ENCODE results near the gene ATP6V1F. TPM values are rescaled to one million over a fixed set of nuclear protein-coding genes. Genes with fewer than 3 reads are reported as not detected.

The ATP6V1F gene
- total RNA-seq, 1 donor from 2014 or later: 61.4 TPM

GRCh38 chr7:128900237-128900636 is 37.6 kb downstream of the ATP6V1F start:
- TF ChIP-seq CTCF (IDR thresholded peaks at IDR 0.05): no peak
- TF ChIP-seq EZH2 (IDR thresholded peaks at IDR 0.05): no peak
- TF ChIP-seq EZH2phosphoT487 (IDR thresholded peaks at IDR 0.05): no peak

GRCh38 chr7:128902761-128903585 is 40.3 kb downstream of the ATP6V1F start:
- no peak overlapping the region for H3K4me3 ChIP-seq
- Mint-ChIP-seq H3K4me3 (no peak overlapping the region), H3K4me1 (peaks cover 3% of the 10 kb centered on the region), H3K36me3 (no peaks in the 10 kb centered on the region), H3K27me3 (ENCODE audit: insufficient read depth, low read depth) (peaks cover 4% of the 10 kb centered on the region), H3K9me3 (peaks cover 7% of the 10 kb centered on the region), H3K27ac (no peak overlapping the region)
- no peak overlapping the region for H3K27ac ChIP-seq
- no peaks in the 10 kb centered on the region for H4K20me1 ChIP-seq (ENCODE audit: low read depth)
- no peak for TF ChIP-seq CTCF (IDR thresholded peaks at IDR 0.05)
- TF ChIP-seq EZH2 (IDR thresholded peaks at IDR 0.05): no peak
- TF ChIP-seq EZH2phosphoT487 (IDR thresholded peaks at IDR 0.05): no peak
- peaks cover 4% of the 10 kb centered on the region for H3K9me3 ChIP-seq (ENCODE audit: low read depth)
- H3F3A ChIP-seq (ENCODE audit: low read depth): no peaks in the 10 kb centered on the region
- no peak overlapping the region for H3K9ac ChIP-seq
- no peaks in the 10 kb centered on the region for H3K4me1 ChIP-seq
- H3K27me3 ChIP-seq: no peaks in the 10 kb centered on the region
- H2AFZ ChIP-seq (replicated peaks): no peak overlapping the region
- no peak overlapping the region for H3K4me2 ChIP-seq
- DNase-seq (ENCODE audit: low spot score): no peak
- H3K79me2 ChIP-seq (ENCODE audit: low read depth): no peaks in the 10 kb centered on the region
- H3K36me3 ChIP-seq: no peaks in the 10 kb centered on the region

More at GRCh38 chr7:128900237-128900636, 37.6 kb downstream of the ATP6V1F start:
- no peaks in the 10 kb centered on the region for H3K36me3 Mint-ChIP-seq
- no peaks in the 10 kb centered on the region for H3K36me3 ChIP-seq
- H3K27ac ChIP-seq: no peak overlapping the region
- H3F3A ChIP-seq (ENCODE audit: low read depth): no peaks in the 10 kb centered on the region
- no peak overlapping the region for H2AFZ ChIP-seq (replicated peaks)
- H3K4me2 ChIP-seq: no peak overlapping the region
- H3K27me3 ChIP-seq: no peaks in the 10 kb centered on the region
- no peak overlapping the region for H3K4me3 ChIP-seq
- no peaks in the 10 kb centered on the region for H3K4me1 ChIP-seq
- H3K79me2 ChIP-seq (ENCODE audit: low read depth): no peaks in the 10 kb centered on the region
- peaks cover 2% of the 10 kb centered on the region for H3K27me3 Mint-ChIP-seq (ENCODE audit: insufficient read depth, low read depth)
- no peak overlapping the region for H3K27ac Mint-ChIP-seq
- H3K4me3 Mint-ChIP-seq: no peak overlapping the region
- H3K9ac ChIP-seq: no peak overlapping the region
- no peak for DNase-seq (ENCODE audit: low spot score)
- H3K9me3 Mint-ChIP-seq: peaks cover 7% of the 10 kb centered on the region
- H3K4me1 Mint-ChIP-seq: no peaks in the 10 kb centered on the region
- H4K20me1 ChIP-seq (ENCODE audit: low read depth): no peaks in the 10 kb centered on the region
- peaks cover 4% of the 10 kb centered on the region for H3K9me3 ChIP-seq (ENCODE audit: low read depth)

- H4K20me1 ChIP-seq (ENCODE audit: low read depth): no peaks in the 10 kb centered on the region
- no peak overlapping the region for H2AFZ ChIP-seq (replicated peaks)
- H3K4me3 ChIP-seq: no peak overlapping the region
- Mint-ChIP-seq H3K36me3 (no peaks in the 10 kb centered on the region), H3K27me3 (ENCODE audit: insufficient read depth, low read depth) (peaks cover 8% of the 10 kb centered on the region), H3K4me3 (no peak overlapping the region), H3K4me1 (peaks cover 10% of the 10 kb centered on the region), H3K27ac (no peak overlapping the region), H3K9me3 (peaks cover 5% of the 10 kb centered on the region)
- H3F3A ChIP-seq (ENCODE audit: low read depth): peaks cover 1% of the 10 kb centered on the region
- no peaks in the 10 kb centered on the region for H3K36me3 ChIP-seq
- no peaks in the 10 kb centered on the region for H3K79me2 ChIP-seq (ENCODE audit: low read depth)
- H3K27ac ChIP-seq: no peak overlapping the region
- H3K4me2 ChIP-seq: no peak overlapping the region
- no peak overlapping the region for H3K9ac ChIP-seq
- H3K9me3 ChIP-seq (ENCODE audit: low read depth): peaks cover 4% of the 10 kb centered on the region
- no peak for TF ChIP-seq EZH2 (IDR thresholded peaks at IDR 0.05)
- H3K27me3 ChIP-seq: peaks cover 3% of the 10 kb centered on the region
- DNase-seq (ENCODE audit: low spot score): no peak
- H3K4me1 ChIP-seq: peaks cover 1% of the 10 kb centered on the region
Observed at GRCh38 chr7:128903621-128904361, 41.1 kb downstream of the ATP6V1F start.
